Measurements from ENCODE around the gene LURAP1L. TPM values are rescaled to one million over a fixed set of nuclear protein-coding genes. Genes with fewer than 3 reads are reported as not detected.

LURAP1L gene
- total and polyA plus RNA-seq, 3 donors from 2014 or later, result 0.31 to 3.0 (median 0.74) TPM

DNA sequence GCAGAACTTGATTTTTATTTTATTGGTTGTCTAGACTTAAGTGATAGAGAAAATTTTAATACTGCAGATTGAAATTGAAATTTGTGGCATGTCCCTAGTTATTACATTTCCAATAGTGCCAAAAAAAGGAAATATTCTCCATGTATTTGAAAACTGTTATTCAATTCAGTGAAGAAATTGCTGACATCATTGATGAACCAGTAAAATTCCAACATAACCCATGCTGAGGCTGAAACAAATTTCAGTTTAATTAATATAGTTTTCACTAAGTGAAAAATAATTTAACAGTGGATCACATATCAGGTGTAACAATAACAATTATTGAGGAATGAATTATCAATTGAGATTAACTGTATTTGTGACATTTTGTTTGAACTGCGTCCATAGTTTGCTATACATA lies 38.7 kb downstream of the LURAP1L start:
- no peaks in the 10 kb centered on the region for H3K9me3 ChIP-seq
- H3K27me3 ChIP-seq, result no peaks in the 10 kb centered on the region
- no peak for DNase-seq
- no peaks in the 10 kb centered on the region for H3K4me1 ChIP-seq
- intact Hi-C loops (cut with DNase I; ENCODE audit: low total_unique reads), result no loop called here
- 91 to 95% methylated on average over 1 of the region's 1 CpG for WGBS, 2 donors
- no peak for TF ChIP-seq POLR2A (IDR thresholded peaks at IDR 0.05)
- TF ChIP-seq, protein P1, sequence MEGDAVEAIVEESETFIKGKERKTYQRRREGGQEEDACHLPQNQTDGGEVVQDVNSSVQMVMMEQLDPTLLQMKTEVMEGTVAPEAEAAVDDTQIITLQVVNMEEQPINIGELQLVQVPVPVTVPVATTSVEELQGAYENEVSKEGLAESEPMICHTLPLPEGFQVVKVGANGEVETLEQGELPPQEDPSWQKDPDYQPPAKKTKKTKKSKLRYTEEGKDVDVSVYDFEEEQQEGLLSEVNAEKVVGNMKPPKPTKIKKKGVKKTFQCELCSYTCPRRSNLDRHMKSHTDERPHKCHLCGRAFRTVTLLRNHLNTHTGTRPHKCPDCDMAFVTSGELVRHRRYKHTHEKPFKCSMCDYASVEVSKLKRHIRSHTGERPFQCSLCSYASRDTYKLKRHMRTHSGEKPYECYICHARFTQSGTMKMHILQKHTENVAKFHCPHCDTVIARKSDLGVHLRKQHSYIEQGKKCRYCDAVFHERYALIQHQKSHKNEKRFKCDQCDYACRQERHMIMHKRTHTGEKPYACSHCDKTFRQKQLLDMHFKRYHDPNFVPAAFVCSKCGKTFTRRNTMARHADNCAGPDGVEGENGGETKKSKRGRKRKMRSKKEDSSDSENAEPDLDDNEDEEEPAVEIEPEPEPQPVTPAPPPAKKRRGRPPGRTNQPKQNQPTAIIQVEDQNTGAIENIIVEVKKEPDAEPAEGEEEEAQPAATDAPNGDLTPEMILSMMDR (IDR thresholded peaks at IDR 0.05), result no peak
- no peak overlapping the region for H3K4me3 ChIP-seq
- H3K36me3 ChIP-seq (ENCODE audit: low read depth, missing control alignments), result no peaks in the 10 kb centered on the region
- H3K27ac ChIP-seq, result no peak overlapping the region

DNA sequence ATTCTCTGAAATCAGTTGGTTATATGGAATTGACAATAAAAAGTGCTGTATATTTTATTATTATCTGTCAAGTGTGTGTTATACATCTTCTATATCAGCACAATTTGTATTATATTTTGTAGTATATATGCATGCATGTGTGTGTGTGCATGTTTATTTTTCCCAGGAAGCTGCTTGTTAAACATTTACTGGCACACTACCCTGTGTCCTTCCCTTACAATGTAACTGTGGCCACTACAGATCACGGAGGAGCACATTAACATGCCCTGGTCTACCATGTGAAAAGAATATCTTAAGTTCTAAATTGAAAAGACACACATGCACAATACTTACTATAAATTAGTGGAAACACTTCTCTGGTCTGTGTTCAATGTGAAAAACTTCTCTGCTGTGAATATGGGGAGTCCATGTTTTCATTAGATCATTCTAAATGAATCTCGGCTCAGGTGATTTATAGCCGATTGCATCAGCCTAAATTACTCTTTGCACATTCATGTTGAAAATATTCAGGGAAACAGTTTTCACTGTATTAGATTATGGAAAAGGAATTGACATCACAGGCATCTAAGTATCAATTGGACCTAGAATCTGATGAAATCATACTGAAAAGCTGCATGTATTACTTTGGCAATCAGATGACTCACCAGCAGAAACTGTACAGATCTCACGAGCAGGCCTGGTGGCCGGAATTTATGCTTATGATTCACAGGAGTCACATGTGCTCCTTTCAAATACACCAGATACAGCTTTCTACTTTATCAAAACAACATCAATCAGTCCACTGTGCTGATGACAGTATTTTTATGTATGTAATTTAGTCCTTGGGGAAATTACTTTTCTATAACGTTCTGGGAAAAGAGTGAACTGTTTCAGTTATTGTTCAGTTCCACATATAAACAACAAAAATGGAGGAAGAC lies 39.4 kb downstream of the LURAP1L start:
- H3K9me3 ChIP-seq, result no peaks in the 10 kb centered on the region
- TF ChIP-seq, protein P1 (IDR thresholded peaks at IDR 0.05), result peak in 1 of 3 experiments; percentile 13
- no peak for TF ChIP-seq POLR2A (IDR thresholded peaks at IDR 0.05)
- no peaks in the 10 kb centered on the region for H3K4me1 ChIP-seq
- DNase-seq, result peak; percentile 29
- no peaks in the 10 kb centered on the region for H3K36me3 ChIP-seq (ENCODE audit: low read depth, missing control alignments)
- intact Hi-C loops (cut with DNase I; ENCODE audit: low total_unique reads), result no loop called here
- H3K4me3 ChIP-seq, result no peak overlapping the region
- 46 to 52% methylated on average over 6 of the region's 6 CpGs for WGBS, 2 donors
- H3K27me3 ChIP-seq, result no peaks in the 10 kb centered on the region
- peak overlapping the region in 1 of 2 donors; percentile 9 for H3K27ac ChIP-seq

DNA sequence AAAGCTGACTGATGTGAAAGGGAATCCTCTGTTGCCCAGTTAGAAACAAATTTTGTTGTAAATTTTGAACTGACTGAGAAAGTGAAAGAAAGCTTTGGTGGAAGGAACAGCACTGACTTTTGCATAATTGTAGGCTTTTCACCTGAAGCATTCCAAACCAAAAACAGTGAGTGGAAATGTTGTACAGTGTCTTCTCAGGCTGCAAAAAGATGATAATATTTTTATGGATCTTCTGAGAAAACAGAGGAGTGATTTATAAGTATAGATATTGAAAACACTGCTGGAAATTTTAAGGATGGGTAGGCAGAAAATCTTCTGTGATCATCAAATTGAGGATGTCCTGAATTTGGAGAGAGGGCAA lies 40.0 kb downstream of the LURAP1L start:
- no peak for DNase-seq
- H3K36me3 ChIP-seq (ENCODE audit: low read depth, missing control alignments), result no peaks in the 10 kb centered on the region
- TF ChIP-seq, protein P1 (IDR thresholded peaks at IDR 0.05), result no peak
- no peak for TF ChIP-seq POLR2A (IDR thresholded peaks at IDR 0.05)
- H3K4me1 ChIP-seq, result no peaks in the 10 kb centered on the region
- no peaks in the 10 kb centered on the region for H3K27me3 ChIP-seq
- H3K4me3 ChIP-seq, result no peak overlapping the region
- intact Hi-C loops (cut with DNase I; ENCODE audit: low total_unique reads), result no loop called here
- peak overlapping the region in 1 of 2 donors; percentile 9 for H3K27ac ChIP-seq
- H3K9me3 ChIP-seq, result no peaks in the 10 kb centered on the region

DNA sequence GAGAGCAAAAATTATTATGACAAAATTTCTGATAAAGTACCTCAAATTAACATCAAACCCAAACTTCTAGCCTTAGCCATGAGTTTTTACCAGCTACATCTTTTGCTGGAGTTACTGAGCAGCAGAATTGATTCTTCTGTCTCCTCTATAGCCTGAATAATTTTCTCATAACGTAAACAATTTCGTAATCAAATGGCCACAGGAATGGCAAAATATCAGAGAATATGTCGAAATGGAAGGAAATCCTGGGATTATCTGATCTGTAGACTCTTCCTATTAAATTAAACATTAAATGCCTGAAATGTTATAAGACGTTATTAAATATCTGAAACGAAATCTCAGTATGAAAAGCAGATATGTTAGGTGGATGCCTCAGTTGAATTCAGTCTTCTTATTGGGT lies 41.1 kb downstream of the LURAP1L start:
- DNase-seq, result no peak
- Histone ChIP-seq H3K4me1 (no peaks in the 10 kb centered on the region), H3K9me3 (no peaks in the 10 kb centered on the region), H3K4me3 (no peak overlapping the region), H3K27me3 (no peaks in the 10 kb centered on the region), H3K36me3 (ENCODE audit: low read depth, missing control alignments) (no peaks in the 10 kb centered on the region), H3K27ac (no peak overlapping the region)
- 93 to 94% methylated on average over 5 of the region's 5 CpGs for WGBS, 2 donors
- intact Hi-C loops (cut with DNase I; ENCODE audit: low total_unique reads), result no loop called here
- TF ChIP-seq, protein P1 (IDR thresholded peaks at IDR 0.05), result no peak
- TF ChIP-seq POLR2A (IDR thresholded peaks at IDR 0.05), result no peak
